ENCODE data around the gene CD2. TPM values are rescaled to one million over a fixed set of nuclear protein-coding genes. Genes with fewer than 3 reads are reported as not detected.

The CD2 gene
- total and polyA plus RNA-seq, 2 of the 8 experiments (the other 6 are each of a cell fraction or from before 2014, with no cell fraction given), result not detected

- Histone ChIP-seq H2BK5ac (ENCODE audit: low read depth, low read length) (no peak overlapping the region), H3K4me1 (replicated peaks in 1 of 4; ENCODE audit: control insufficient read depth in 3 of 4, insufficient read depth in 4 of 4, low read length in 3 of 4) (no peaks in the 10 kb centered on the region), H3K9me3 (ENCODE audit: insufficient read depth in 2 of 2, low read depth in 1 of 2, low read length in 1 of 2) (no peaks in the 10 kb centered on the region), H2BK12ac (ENCODE audit: low read depth, low read length) (no peak overlapping the region), H4K5ac (ENCODE audit: insufficient read length, low read depth, low read length) (no peak overlapping the region), H3K79me1 (ENCODE audit: low read depth, low read length) (no peaks in the 10 kb centered on the region), H3K9ac (replicated peaks in 1 of 4; ENCODE audit: extremely low read depth in 1 of 4, low read depth in 3 of 4, low read length in 3 of 4) (no peak overlapping the region), H3K18ac (ENCODE audit: extremely low read depth, low read length) (no peak overlapping the region), H3K79me2 (ENCODE audit: control insufficient read depth in 1 of 2, insufficient read depth in 2 of 2, low read length in 2 of 2) (no peaks in the 10 kb centered on the region), H3K56ac (replicated peaks; ENCODE audit: insufficient read length, low read depth, low read length) (no peak overlapping the region), H2AFZ (ENCODE audit: low read length) (no peak overlapping the region), H3K4me2 (ENCODE audit: insufficient read depth in 1 of 2, low read depth in 2 of 2, low read length in 2 of 2) (no peak overlapping the region), H3K4me3 (ENCODE audit: extremely low read depth in 1 of 4, insufficient read depth in 2 of 4, low read depth in 3 of 4, low read length in 4 of 4) (no peak overlapping the region), H2BK20ac (ENCODE audit: low read length) (no peak overlapping the region), H3K14ac (ENCODE audit: insufficient read length) (no peak overlapping the region), H4K8ac (ENCODE audit: extremely low read depth, insufficient read depth, low read length) (no peak overlapping the region), H3K27me3 (replicated peaks in 1 of 4; ENCODE audit: control insufficient read depth in 3 of 4, extremely low read depth in 1 of 4, insufficient read depth in 3 of 4, low read length in 3 of 4) (no peaks in the 10 kb centered on the region), H3K23me2 (ENCODE audit: low read depth, low read length) (no peaks in the 10 kb centered on the region), H4K91ac (replicated peaks; ENCODE audit: insufficient read length, low read length) (no peak overlapping the region), H3K36me3 (ENCODE audit: control insufficient read depth in 2 of 4, insufficient read depth in 4 of 4, low read length in 3 of 4) (no peaks in the 10 kb centered on the region), H3K4ac (replicated peaks; ENCODE audit: insufficient read length, low read depth, low read length) (no peak overlapping the region), H2BK120ac (replicated peaks; ENCODE audit: low read depth, low read length) (no peak overlapping the region), H3K23ac (ENCODE audit: insufficient read length) (no peak overlapping the region), H4K20me1 (replicated peaks in 1 of 2; ENCODE audit: control insufficient read depth in 1 of 2, insufficient read depth in 2 of 2, low read length in 2 of 2) (no peaks in the 10 kb centered on the region), H2BK15ac (ENCODE audit: low read length) (no peak overlapping the region), H2AK5ac (ENCODE audit: low read depth, low read length) (no peak overlapping the region), H3K27ac (ENCODE audit: low read depth, low read length) (no peak overlapping the region)
- 90% methylated on average over 13 of the region's 13 CpGs; no CpG with 5 or more reads in 1 of the 2 experiments for WGBS, 2 experiments (ENCODE audit: extremely low coverage in 1 of 2, insufficient coverage in 1 of 2, insufficient read length in 1 of 2, insufficient replicate concordance in 2 of 2, low coverage in 1 of 2, low lambda C conversion rate in 2 of 2, missing lambda C conversion rate in 1 of 2)
- DNase-seq (ENCODE audit: low read depth in 1 of 2, low spot score in 2 of 2) (no peak), FAIRE-seq (no peak)
- CTCF ChIA-PET (ENCODE audit: partially characterized antibody), result interaction anchor here (0.9 to 2.9 kb wide), 7 partner anchors 14 to 179 kb away, joined by 3 to 13 read pairs (median 4); partner anchors contain the start of gene CD2
- POLR2A ChIA-PET (ENCODE audit: partially characterized antibody), result no interaction called here
- TF ChIP-seq SIX5 (IDR thresholded peaks at IDR 0.05; ENCODE audit: low read depth, low read length) (no peak), ZNF274 (IDR thresholded peaks at IDR 0.05; ENCODE audit: borderline replicate concordance, extremely low read depth, low read length) (no peak), USF2 (IDR thresholded peaks at IDR 0.05; ENCODE audit: low read length) (no peak), SIN3A (conservative IDR thresholded peaks at IDR 0.05 in 1 of 2, IDR thresholded peaks at IDR 0.05 in 1 of 2; ENCODE audit: low read depth in 1 of 2, low read length in 2 of 2) (no peak), YY1 (IDR thresholded peaks at IDR 0.05; ENCODE audit: low read depth, low read length) (no peak), TAF1 (IDR thresholded peaks at IDR 0.05; ENCODE audit: low read depth, low read length) (no peak), ATF3 (IDR thresholded peaks at IDR 0.05; ENCODE audit: insufficient read depth, low read depth, low read length) (no peak), MAX (IDR thresholded peaks at IDR 0.05) (no peak), E2F6 (IDR thresholded peaks at IDR 0.05) (no peak), POU5F1 (IDR thresholded peaks at IDR 0.05; ENCODE audit: low read depth, low read length) (no peak), BCL11A (IDR thresholded peaks at IDR 0.05; ENCODE audit: low read depth in 2 of 2, low read length in 2 of 2) (no peak)
Measured at GRCh38 chr1:116768416-116769103, 14.3 kb downstream of the CD2 start.

Measured in H1 (cell line).